Glomerular visceral epithelial cell (primary cell): ENCODE data around the gene NUDT1.

Experiments
- DNase-seq: peaks from one replicate; pipeline ENCODE4 v3.0.0-alpha.2; 2016; ENCODE audit errors: extremely low spot score

Gene NUDT1

GRCh38 chr7:2241580-2242540 is at the start of gene NUDT1, which contains the start of gene MRM2:
TSS of gene NUDT1 (plus strand) at chr7:2242226. CDS start at chr7:2244575, 2,349 bp downstream.
TSS of gene MRM2 (minus strand) at chr7:2242205. CDS start at chr7:2242169, 36 bp downstream.
- peak; percentile 84 for DNase-seq

- DNase-seq = no peak
These were observed 49.0 kb upstream of the NUDT1 start for GRCh38 chr7:2192831-2193534.

GRCh38 chr7:2193575-2194305 is 48.3 kb upstream of the NUDT1 start:
- DNase-seq = no peak

- no peak for DNase-seq
These were observed 46.4 kb upstream of the NUDT1 start for GRCh38 chr7:2195400-2196246.

GRCh38 chr7:2196381-2197378 is 45.3 kb upstream of the NUDT1 start:
- DNase-seq = no peak

- no peak for DNase-seq
These were observed 44.4 kb upstream of the NUDT1 start for GRCh38 chr7:2197436-2198155.

GRCh38 chr7:2198206-2198605 is 43.8 kb upstream of the NUDT1 start:
- DNase-seq = no peak

- no peak for DNase-seq
These were observed 43.3 kb upstream of the NUDT1 start for GRCh38 chr7:2198760-2199159.

GRCh38 chr7:2199528-2199927 is 42.5 kb upstream of the NUDT1 start:
- no peak for DNase-seq

GRCh38 chr7:2199956-2200583 is 42.0 kb upstream of the NUDT1 start:
- no peak for DNase-seq

- DNase-seq = no peak
These were observed 41.4 kb upstream of the NUDT1 start for GRCh38 chr7:2200584-2200980.

- no peak for DNase-seq
These were observed 40.9 kb upstream of the NUDT1 start for GRCh38 chr7:2201128-2201527.

- DNase-seq = no peak
These were observed 40.2 kb upstream of the NUDT1 start for GRCh38 chr7:2201686-2202360.

GRCh38 chr7:2202361-2202761 is 39.7 kb upstream of the NUDT1 start:
- DNase-seq = no peak

- no peak for DNase-seq
These were observed 38.9 kb upstream of the NUDT1 start for GRCh38 chr7:2202901-2203765.

- DNase-seq = no peak
These were observed 38.2 kb upstream of the NUDT1 start for GRCh38 chr7:2203766-2204300.

GRCh38 chr7:2204446-2204845 is 37.6 kb upstream of the NUDT1 start:
- no peak for DNase-seq
